EL (cell line): ENCODE results near the gene LYPD5.

Experiments
- DNase-seq: peaks from one replicate; pipeline ENCODE4 v3.0.0-alpha.2; 2016

The LYPD5 gene

GRCh38 chr19:43749898-43750297 is 52.3 kb downstream of the LYPD5 start:
- DNase-seq = no peak

GRCh38 chr19:43749152-43749551 is 53.1 kb downstream of the LYPD5 start:
- no peak for DNase-seq

- no peak for DNase-seq
Measured at GRCh38 chr19:43748685-43749084, 53.6 kb downstream of the LYPD5 start.

GRCh38 chr19:43748205-43748594 is 54.0 kb downstream of the LYPD5 start:
- DNase-seq = no peak

- DNase-seq = no peak
Measured at GRCh38 chr19:43747557-43748204, 54.6 kb downstream of the LYPD5 start.
